ENCODE data around the gene YLPM1. TPM values are rescaled to one million over a fixed set of nuclear protein-coding genes. Genes with fewer than 3 reads are reported as not detected.

Gene YLPM1
- polyA plus RNA-seq, 1 of the 3 experiments (the other 2 are of a cell fraction), result 14.0 TPM

DNA sequence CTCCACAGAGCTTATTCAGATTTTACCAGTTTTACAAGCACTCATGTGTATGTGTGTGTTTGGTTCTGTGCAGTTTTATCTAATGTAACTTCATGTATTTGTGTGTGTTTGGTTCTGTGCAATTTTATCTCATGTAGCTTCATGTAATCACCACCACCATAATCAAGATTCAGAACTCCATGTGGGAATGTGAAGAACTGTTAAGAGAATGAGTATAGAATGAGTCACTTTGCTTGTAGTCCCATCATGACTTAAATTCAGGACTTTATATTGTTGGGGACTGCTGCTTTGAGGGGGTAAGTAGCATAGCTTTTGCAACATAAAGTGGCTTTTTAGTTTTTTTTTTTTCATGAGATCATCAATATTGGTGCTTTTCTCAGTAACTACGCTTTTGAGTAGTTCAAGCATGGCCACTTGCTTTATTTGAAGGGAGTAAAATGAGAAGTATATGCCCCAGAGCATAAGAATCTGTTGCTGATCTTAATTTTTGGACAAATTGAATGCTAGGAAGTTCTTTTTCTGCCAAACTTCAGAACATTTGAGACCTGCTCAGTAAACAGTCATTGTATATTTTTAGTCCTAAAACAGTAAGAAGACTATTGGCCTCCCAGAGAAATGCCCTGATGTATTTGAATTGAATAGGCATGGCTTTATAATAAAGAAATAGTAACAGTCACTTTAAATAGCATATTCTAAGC, 84.0 kb downstream of the YLPM1 start:
- H3K4me1 ChIP-seq (ENCODE audit: control insufficient read depth in 1 of 2, insufficient read depth in 2 of 2, low read depth in 1 of 2, low read length in 1 of 2), result peaks cover 20 to 55% of the 10 kb centered on the region in 2 experiments; a peak in 3 of 4 replicates
- no peak overlapping the region for H3K4me3 ChIP-seq (ENCODE audit: low read depth in 2 of 2, low read length in 1 of 2)
- H3K36me3 ChIP-seq (replicated peaks in 1 of 2; ENCODE audit: control insufficient read depth in 1 of 2, insufficient read depth in 2 of 2, low read length in 1 of 2), result no peaks in the 10 kb centered on the region
- H3K9me3 ChIP-seq, result no peaks in the 10 kb centered on the region
- ChIA-PET CTCF (interaction anchor here (10.1 to 20.8 kb wide), 2 partner anchors 14 to 54 kb away, joined by 103 to 537 read pairs; no protein-coding TSS in a partner anchor), POLR2A (interaction anchor here (1.5 kb wide), 1 partner anchor 13 kb away, joined by 4 read pairs; no protein-coding TSS in a partner anchor)
- WGBS (ENCODE audit: low lambda C conversion rate), result 63% methylated on average over 1 of the region's 1 CpG
- peak overlapping the region; percentile 74 to 96 for H3K27ac ChIP-seq (ENCODE audit: low read depth in 2 of 2, low read length in 1 of 2)
- H3K9ac ChIP-seq, result no peak overlapping the region
- H3K4me2 ChIP-seq, result peak overlapping the region; percentile 35; the same call in 1 of the 2 replicates
- no peaks in the 10 kb centered on the region for H3K27me3 ChIP-seq (ENCODE audit: insufficient read depth)
- no peaks in the 10 kb centered on the region for H3K9me2 ChIP-seq
- H2AFZ ChIP-seq (ENCODE audit: low read depth), result no peak overlapping the region
- H3F3A ChIP-seq (replicated peaks; ENCODE audit: insufficient read depth), result peaks cover 22% of the 10 kb centered on the region
- H3K79me2 ChIP-seq (ENCODE audit: insufficient read depth), result no peaks in the 10 kb centered on the region
- DNase-seq, result no peak
- TF ChIP-seq EP300 (IDR thresholded peaks at IDR 0.05; ENCODE audit: borderline replicate concordance in 1 of 2, low read depth in 1 of 2, low read length in 1 of 2) (0 out of 4 replicates have a peak, but pooled peaks of 1 of the 2 experiments have one; percentile 19), TCF12 (IDR thresholded peaks at IDR 0.05) (peak; percentile 46; the same call in 1 of the 2 replicates), EZH2phosphoT487 (IDR thresholded peaks at IDR 0.05; ENCODE audit: borderline replicate concordance, low read depth) (no peak), SIN3A (IDR thresholded peaks at IDR 0.05; ENCODE audit: borderline replicate concordance, low read depth, low read length) (no peak), FOSL2 (IDR thresholded peaks at IDR 0.05; ENCODE audit: borderline replicate concordance, low read depth) (peak; percentile 75; the same call in 1 of the 2 replicates), NFIC (IDR thresholded peaks at IDR 0.05; ENCODE audit: borderline replicate concordance) (no peak), JUND (IDR thresholded peaks at IDR 0.05) (peak; percentile 50), GATA2 (CRISPR knock-in tag; IDR thresholded peaks at IDR 0.05) (no peak)
- TF ChIP-seq, protein P1, sequence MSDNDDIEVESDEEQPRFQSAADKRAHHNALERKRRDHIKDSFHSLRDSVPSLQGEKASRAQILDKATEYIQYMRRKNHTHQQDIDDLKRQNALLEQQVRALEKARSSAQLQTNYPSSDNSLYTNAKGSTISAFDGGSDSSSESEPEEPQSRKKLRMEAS (IDR thresholded peaks at IDR 0.05; ENCODE audit: low read depth), result peak; percentile 52; the same call in 1 of the 2 replicates
- no peaks in the 10 kb centered on the region for H4K20me1 ChIP-seq (ENCODE audit: insufficient read depth)

DNA sequence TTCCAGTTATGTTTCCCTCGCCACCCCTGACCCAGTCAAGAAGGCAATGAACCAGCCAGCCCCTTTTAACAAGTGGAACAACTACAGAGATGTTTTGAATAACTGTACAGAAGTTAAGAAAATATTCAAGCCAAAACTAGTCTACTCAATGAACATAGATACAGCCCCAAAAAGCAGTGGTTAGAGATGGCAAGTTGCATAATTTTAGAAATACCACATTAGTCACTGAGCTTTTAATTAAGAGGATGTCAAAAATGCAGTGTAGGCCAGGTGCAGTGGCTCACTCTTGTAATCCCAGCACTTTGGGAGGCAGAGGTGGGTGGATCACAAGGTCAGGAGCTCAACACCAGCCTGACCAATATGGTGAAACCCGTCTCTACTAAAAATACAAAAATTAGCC, 85.7 kb downstream of the YLPM1 start:
- H3K4me1 ChIP-seq (ENCODE audit: control insufficient read depth in 1 of 2, insufficient read depth in 2 of 2, low read depth in 1 of 2, low read length in 1 of 2), result peaks cover 20 to 54% of the 10 kb centered on the region in 2 experiments; a peak in 3 of 4 replicates
- no peak for DNase-seq
- H3K9me2 ChIP-seq, result no peaks in the 10 kb centered on the region
- no peak overlapping the region for H3K4me3 ChIP-seq (ENCODE audit: low read depth in 2 of 2, low read length in 1 of 2)
- no peak overlapping the region for H2AFZ ChIP-seq (ENCODE audit: low read depth)
- H3K79me2 ChIP-seq (ENCODE audit: insufficient read depth), result no peaks in the 10 kb centered on the region
- ChIA-PET CTCF (interaction anchor here (0.9 to 20.8 kb wide), 5 partner anchors 12 to 727 kb away, joined by 3 to 537 read pairs (median 3); no protein-coding TSS in a partner anchor), POLR2A (no interaction called here)
- peaks cover 25% of the 10 kb centered on the region for H3F3A ChIP-seq (replicated peaks; ENCODE audit: insufficient read depth)
- H3K27me3 ChIP-seq (ENCODE audit: insufficient read depth), result no peaks in the 10 kb centered on the region
- no peak overlapping the region for H3K4me2 ChIP-seq
- no peaks in the 10 kb centered on the region for H3K9me3 ChIP-seq
- TF ChIP-seq GABPA (IDR thresholded peaks at IDR 0.05; ENCODE audit: low read depth), result no peak
- no peak for TF ChIP-seq ELF1 (IDR thresholded peaks at IDR 0.05)
- no peak for TF ChIP-seq POLR2AphosphoS5 (IDR thresholded peaks at IDR 0.05; ENCODE audit: low read depth, low read length)
- no peak for TF ChIP-seq MXI1 (IDR thresholded peaks at IDR 0.05; ENCODE audit: low read depth, low read length)
- no peak for TF ChIP-seq RCOR1 (IDR thresholded peaks at IDR 0.05; ENCODE audit: low read length)
- TF ChIP-seq EZH2phosphoT487 (IDR thresholded peaks at IDR 0.05; ENCODE audit: borderline replicate concordance, low read depth), result no peak
- TF ChIP-seq TEAD4 (IDR thresholded peaks at IDR 0.05; ENCODE audit: borderline replicate concordance, insufficient read depth), result no peak
- TF ChIP-seq FOSL2 (IDR thresholded peaks at IDR 0.05; ENCODE audit: borderline replicate concordance, low read depth), result no peak
- TF ChIP-seq GATA2 (CRISPR knock-in tag; IDR thresholded peaks at IDR 0.05), result no peak
- no peak for TF ChIP-seq FOXM1 (IDR thresholded peaks at IDR 0.05; ENCODE audit: low read depth)
- no peak for TF ChIP-seq SIN3A (IDR thresholded peaks at IDR 0.05; ENCODE audit: borderline replicate concordance, low read depth, low read length)
- no peak for TF ChIP-seq YY1 (IDR thresholded peaks at IDR 0.05; ENCODE audit: low read depth)
- TF ChIP-seq, protein P2, sequence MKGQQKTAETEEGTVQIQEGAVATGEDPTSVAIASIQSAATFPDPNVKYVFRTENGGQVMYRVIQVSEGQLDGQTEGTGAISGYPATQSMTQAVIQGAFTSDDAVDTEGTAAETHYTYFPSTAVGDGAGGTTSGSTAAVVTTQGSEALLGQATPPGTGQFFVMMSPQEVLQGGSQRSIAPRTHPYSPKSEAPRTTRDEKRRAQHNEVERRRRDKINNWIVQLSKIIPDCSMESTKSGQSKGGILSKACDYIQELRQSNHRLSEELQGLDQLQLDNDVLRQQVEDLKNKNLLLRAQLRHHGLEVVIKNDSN (IDR thresholded peaks at IDR 0.05; ENCODE audit: borderline replicate concordance, low read depth), result no peak
- TF ChIP-seq, protein P3, sequence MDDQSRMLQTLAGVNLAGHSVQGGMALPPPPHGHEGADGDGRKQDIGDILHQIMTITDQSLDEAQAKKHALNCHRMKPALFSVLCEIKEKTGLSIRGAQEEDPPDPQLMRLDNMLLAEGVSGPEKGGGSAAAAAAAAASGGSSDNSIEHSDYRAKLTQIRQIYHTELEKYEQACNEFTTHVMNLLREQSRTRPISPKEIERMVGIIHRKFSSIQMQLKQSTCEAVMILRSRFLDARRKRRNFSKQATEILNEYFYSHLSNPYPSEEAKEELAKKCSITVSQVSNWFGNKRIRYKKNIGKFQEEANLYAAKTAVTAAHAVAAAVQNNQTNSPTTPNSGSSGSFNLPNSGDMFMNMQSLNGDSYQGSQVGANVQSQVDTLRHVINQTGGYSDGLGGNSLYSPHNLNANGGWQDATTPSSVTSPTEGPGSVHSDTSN (IDR thresholded peaks at IDR 0.05), result no peak
- no peak for TF ChIP-seq CHD2 (IDR thresholded peaks at IDR 0.05; ENCODE audit: low read length, partially characterized antibody)
- TF ChIP-seq TCF12 (IDR thresholded peaks at IDR 0.05), result no peak
- 96% methylated on average over 2 of the region's 2 CpGs for WGBS (ENCODE audit: low lambda C conversion rate)
- no peak overlapping the region for H3K27ac ChIP-seq (ENCODE audit: low read depth in 2 of 2, low read length in 1 of 2)
- no peaks in the 10 kb centered on the region for H4K20me1 ChIP-seq (ENCODE audit: insufficient read depth)
- H3K9ac ChIP-seq, result no peak overlapping the region
- no peaks in the 10 kb centered on the region for H3K36me3 ChIP-seq (replicated peaks in 1 of 2; ENCODE audit: control insufficient read depth in 1 of 2, insufficient read depth in 2 of 2, low read length in 1 of 2)
